HEK293 (cell line): ENCODE results near the gene STK11.

ENCODE experiments used
- CTCF ChIA-PET: fragments of 350-600 bp; formaldehyde crosslinking; extraction: SDS; loops from one replicate; lab custom pipeline; 2021; ENCODE audit warnings: antibody characterized with exemption; lab: Yijun Ruan, JAX
- POLR2A ChIA-PET: fragments of 300-600 bp; formaldehyde crosslinking; extraction: SDS; loops from one replicate; lab custom pipeline; 2020; ENCODE audit warnings: antibody characterized with exemption, inconsistent platforms; lab: Yijun Ruan, JAX
- H3K27ac ChIP-seq: fragments of 200-500 bp; sonication (Bioruptor generic); 2 replicates; pipeline ENCODE4 v1.5.1; 2014; ENCODE audit warnings: low read depth, low read length, control low read depth, inconsistent platforms; ENCODE audit errors: extremely low read depth
- H3K36me3 ChIP-seq, 2 experiments: fragments of 200-500 bp in 1 of 2; sonication (Bioruptor generic) in 1 of 2; 1 replicate in 1 of 2; 2 replicates in 1 of 2; pipeline ENCODE4 v1.5.1; 2014 to 2017; ENCODE audit warnings: inconsistent platforms in 2 of 2, low read length in 2 of 2; ENCODE audit not compliant: control insufficient read depth in 2 of 2, insufficient read depth in 1 of 2
- H3K4me1 ChIP-seq: fragments of 200-500 bp; sonication (Bioruptor generic); 2 replicates; pipeline ENCODE4 v1.5.1; 2014; ENCODE audit warnings: mild to moderate bottlenecking, low read length, inconsistent platforms; ENCODE audit not compliant: control insufficient read depth, insufficient read depth
- H3K4me3 ChIP-seq: 2 replicates; pipeline ENCODE4 v1.5.1; 2011; ENCODE audit warnings: low read depth, mild to moderate bottlenecking, control low read depth, low read length, moderate library complexity
- H3K9me3 ChIP-seq: fragments of 200-500 bp; sonication (Bioruptor generic); 2 replicates; pipeline ENCODE4 v1.5.1; 2014; ENCODE audit warnings: low read depth, low read length, inconsistent platforms; ENCODE audit not compliant: control insufficient read depth, insufficient read depth
- BCL11A ChIP-seq: fragments of 450-650 bp; formaldehyde crosslinking; IDR thresholded peaks from 2 replicates; pipeline ENCODE4 v1.5.1; 2016; ENCODE audit warnings: low read depth, missing biosample characterization, missing genetic modification characterization
- BCL11B ChIP-seq: fragments of 450-650 bp; formaldehyde crosslinking; IDR thresholded peaks from 2 replicates; pipeline ENCODE4 v1.5.1; 2016; ENCODE audit warnings: low read depth, missing biosample characterization, missing genetic modification characterization
- GLIS1 ChIP-seq: fragments of 450-650 bp; formaldehyde crosslinking; IDR thresholded peaks from 2 replicates; pipeline ENCODE4 v1.5.1; 2016; ENCODE audit warnings: missing biosample characterization, missing genetic modification characterization
- HOXA7 ChIP-seq: sonication (generic); formaldehyde crosslinking; IDR thresholded peaks from 2 replicates; pipeline ENCODE4 v1.8.1; 2022; ENCODE audit warnings: missing genetic modification reagents, borderline replicate concordance
- IKZF3 ChIP-seq: fragments of 450-650 bp; IDR thresholded peaks from 2 replicates; pipeline ENCODE4 v1.5.0; 2018; ENCODE audit warnings: missing biosample characterization, mild to moderate bottlenecking, missing genetic modification characterization, moderate library complexity
- KLF9 ChIP-seq: fragments of 450-650 bp; formaldehyde crosslinking; IDR thresholded peaks from 2 replicates; pipeline ENCODE4 v1.5.1; 2016; ENCODE audit warnings: missing biosample characterization, missing genetic modification characterization, low read depth
- PRDM1 ChIP-seq: fragments of 450-650 bp; formaldehyde crosslinking; IDR thresholded peaks from 2 replicates; pipeline ENCODE4; 2016; ENCODE audit warnings: missing biosample characterization, missing genetic modification characterization
- WT1 ChIP-seq: fragments of 450-650 bp; formaldehyde crosslinking; IDR thresholded peaks from 2 replicates; pipeline ENCODE4 v1.5.1; 2016; ENCODE audit warnings: missing biosample characterization, missing genetic modification characterization
- ZBTB48 ChIP-seq: fragments of 450-650 bp; formaldehyde crosslinking; IDR thresholded peaks from 2 replicates; pipeline ENCODE4 v1.5.1; 2016; ENCODE audit warnings: missing biosample characterization, missing genetic modification characterization
- ZFHX2 ChIP-seq: fragments of 450-650 bp; formaldehyde crosslinking; conservative IDR thresholded peaks from 2 replicates; pipeline ENCODE4 v1.5.1; 2016; ENCODE audit warnings: missing biosample characterization, missing genetic modification characterization
- ZFP41 ChIP-seq: fragments of 450-650 bp; formaldehyde crosslinking; IDR thresholded peaks from 2 replicates; pipeline ENCODE4 v1.5.1; 2016; ENCODE audit warnings: missing biosample characterization, missing genetic modification characterization, borderline replicate concordance
- ZFP69B ChIP-seq: fragments of 450-650 bp; formaldehyde crosslinking; IDR thresholded peaks from 2 replicates; pipeline ENCODE4 v1.5.1; 2016; ENCODE audit warnings: missing biosample characterization, missing genetic modification characterization
- ZNF26 ChIP-seq: fragments of 450-650 bp; formaldehyde crosslinking; IDR thresholded peaks from 2 replicates; pipeline ENCODE4 v1.5.1; 2016; ENCODE audit warnings: missing biosample characterization, missing genetic modification characterization
- ZNF266 ChIP-seq: fragments of 450-650 bp; formaldehyde crosslinking; IDR thresholded peaks from 2 replicates; pipeline ENCODE4 v1.5.1; 2016; ENCODE audit warnings: missing biosample characterization, missing genetic modification characterization, low read depth
- ZNF280C ChIP-seq: fragments of 450-650 bp; formaldehyde crosslinking; IDR thresholded peaks from 2 replicates; pipeline ENCODE4 v1.5.1; 2016; ENCODE audit warnings: missing biosample characterization, missing genetic modification characterization
- ZNF394 ChIP-seq: fragments of 450-650 bp; formaldehyde crosslinking; IDR thresholded peaks from 2 replicates; pipeline ENCODE4 v1.5.1; 2016; ENCODE audit warnings: missing biosample characterization, missing genetic modification characterization, mild to moderate bottlenecking, moderate library complexity, borderline replicate concordance
- ZNF488 ChIP-seq: fragments of 450-650 bp; formaldehyde crosslinking; IDR thresholded peaks from 2 replicates; pipeline ENCODE4 v1.5.1; 2016; ENCODE audit warnings: missing biosample characterization, missing genetic modification characterization
- ZNF501 ChIP-seq: fragments of 450-650 bp; formaldehyde crosslinking; IDR thresholded peaks from 2 replicates; pipeline ENCODE4 v1.5.1; 2016; ENCODE audit warnings: missing biosample characterization, missing genetic modification characterization
- ZNF521 ChIP-seq: fragments of 450-650 bp; formaldehyde crosslinking; IDR thresholded peaks from 2 replicates; pipeline ENCODE4 v1.5.1; 2017; ENCODE audit warnings: missing biosample characterization, mild to moderate bottlenecking, missing genetic modification characterization
- ZNF548 ChIP-seq: fragments of 450-650 bp; formaldehyde crosslinking; IDR thresholded peaks from 2 replicates; pipeline ENCODE4 v1.5.1; 2016; ENCODE audit warnings: missing biosample characterization, missing genetic modification characterization
- ZNF558 ChIP-seq: fragments of 450-650 bp; formaldehyde crosslinking; IDR thresholded peaks from 2 replicates; pipeline ENCODE4 v1.5.1; 2016; ENCODE audit warnings: missing biosample characterization, missing genetic modification characterization
- ZNF585B ChIP-seq: fragments of 450-650 bp; formaldehyde crosslinking; IDR thresholded peaks from 2 replicates; pipeline ENCODE4 v1.5.1; 2016; ENCODE audit warnings: missing biosample characterization, missing genetic modification characterization
- ZNF645 ChIP-seq: fragments of 450-650 bp; formaldehyde crosslinking; IDR thresholded peaks from 2 replicates; pipeline ENCODE4; 2016; ENCODE audit warnings: missing biosample characterization, missing genetic modification characterization
- ZNF664 ChIP-seq: fragments of 450-650 bp; formaldehyde crosslinking; IDR thresholded peaks from 2 replicates; pipeline ENCODE4 v1.5.1; 2016; ENCODE audit warnings: missing biosample characterization, missing genetic modification characterization
- ZNF677 ChIP-seq: fragments of 450-650 bp; IDR thresholded peaks from 2 replicates; pipeline ENCODE4 v1.5.0; 2018; ENCODE audit warnings: missing biosample characterization, mild to moderate bottlenecking, missing genetic modification characterization, moderate library complexity
- ZNF76 ChIP-seq: fragments of 450-650 bp; formaldehyde crosslinking; IDR thresholded peaks from 2 replicates; pipeline ENCODE4; 2016; ENCODE audit warnings: low read depth, missing biosample characterization, missing genetic modification characterization, borderline replicate concordance
- ZNF791 ChIP-seq: fragments of 450-650 bp; formaldehyde crosslinking; IDR thresholded peaks from 2 replicates; pipeline ENCODE4 v1.5.1; 2016; ENCODE audit warnings: missing biosample characterization, missing genetic modification characterization
- ZSCAN30 ChIP-seq: fragments of 450-650 bp; IDR thresholded peaks from 2 replicates; pipeline ENCODE4 v1.5.1; 2018; ENCODE audit warnings: missing biosample characterization, mild to moderate bottlenecking, missing genetic modification characterization, moderate library complexity

The STK11 gene

GRCh38 chr19:1254081-1254527 lies 48.5 kb downstream of the STK11 start:
- Histone ChIP-seq H3K9me3 (no peaks in the 10 kb centered on the region), H3K4me3 (no peak overlapping the region; the same call in 1 of the 2 replicates), H3K36me3 (peaks cover 21 to 58% of the 10 kb centered on the region in 2 experiments), H3K4me1 (peaks cover 19% of the 10 kb centered on the region), H3K27ac (peak overlapping the region; percentile 100; the same call in 1 of the 2 replicates)
- no peak for TF ChIP-seq ZNF585B (tag by site-specific recombination)
- no peak for TF ChIP-seq PRDM1 (tag by site-specific recombination)
- no peak for TF ChIP-seq ZNF548
- no peak for TF ChIP-seq ZNF645 (tag by site-specific recombination)
- no peak for TF ChIP-seq GLIS1
- no peak for TF ChIP-seq ZBTB48
- no peak for TF ChIP-seq ZNF280C (tag by site-specific recombination)
- no peak for TF ChIP-seq ZNF791 (tag by site-specific recombination)
- TF ChIP-seq ZNF664: no peak
- TF ChIP-seq ZNF558 (tag by site-specific recombination): no peak
- TF ChIP-seq ZNF677 (tag by site-specific recombination): no peak
- TF ChIP-seq IKZF3: no peak
- TF ChIP-seq ZNF266 (tag by site-specific recombination): no peak
- TF ChIP-seq ZNF488: no peak
- no peak for TF ChIP-seq ZFP41 (tag by site-specific recombination)
- no peak for TF ChIP-seq ZNF521 (tag by site-specific recombination)
- no peak for TF ChIP-seq KLF9 (tag by site-specific recombination)
- no peak for TF ChIP-seq ZNF501
- POLR2A ChIA-PET: interaction anchor here (1.7 to 10.8 kb wide), 3 partner anchors 10 to 19 kb away, joined by 5 to 407 read pairs (median 20); partner anchors contain the start of gene CIRBP
- CTCF ChIA-PET: interaction anchor here (0.6 to 2.7 kb wide), 4 partner anchors 10 to 626 kb away, joined by 3 to 13 read pairs (median 12); partner anchors contain the start of gene CIRBP

- Histone ChIP-seq H3K4me3 (no peak overlapping the region), H3K27ac (peak overlapping the region; percentile 100), H3K9me3 (no peaks in the 10 kb centered on the region), H3K36me3 (peaks cover 21 to 58% of the 10 kb centered on the region in 2 experiments), H3K4me1 (peaks cover 19% of the 10 kb centered on the region)
- ChIA-PET CTCF (interaction anchor here (0.6 to 1.0 kb wide), 3 partner anchors 10 to 38 kb away, joined by 3 to 9 read pairs (median 6); no protein-coding TSS in a partner anchor), POLR2A (interaction anchor here (0.6 to 10.8 kb wide), 3 partner anchors 12 to 19 kb away, joined by 4 to 407 read pairs (median 5); partner anchors contain the start of genes CBARP and CIRBP)
- no peak for TF ChIP-seq ZFHX2 (tag by site-specific recombination)
- TF ChIP-seq ZNF394 (tag by site-specific recombination): no peak
- no peak for TF ChIP-seq ZSCAN30 (tag by site-specific recombination)
- no peak for TF ChIP-seq ZNF791 (tag by site-specific recombination)
- no peak for TF ChIP-seq ZNF280C (tag by site-specific recombination)
- no peak for TF ChIP-seq ZFP69B (tag by site-specific recombination)
- TF ChIP-seq HOXA7 (CRISPR knock-in tag): no peak
- TF ChIP-seq ZNF76 (tag by site-specific recombination): no peak
- TF ChIP-seq ZNF26 (tag by site-specific recombination): no peak
- peak; percentile 96 for TF ChIP-seq BCL11B (tag by site-specific recombination)
- peak; percentile 98 for TF ChIP-seq BCL11A (tag by site-specific recombination)
- TF ChIP-seq WT1: peak; percentile 12; the same call in 1 of the 2 replicates
Observed at GRCh38 chr19:1254530-1255185, 49.1 kb downstream of the STK11 start.
